GM12878 (cell line): ENCODE results near the gene HLA-G. TPM values are rescaled to one million over a fixed set of nuclear protein-coding genes. Genes with fewer than 3 reads are reported as not detected.

Source experiments
- ATAC-seq: fragments of 200-7000 bp; cut with Tn5 transposase; 3 replicates; pipeline ENCODE4 v1.9.1; 2020; ENCODE audit warnings: mild to moderate bottlenecking, moderate library complexity
- BruUV-seq: library from RNA; stranded (reverse); fragments of 400-500 nt; replicated peaks from 2 replicates; lab custom pipeline; 2021; lab: Mats Ljungman, UMichigan
- CTCF ChIA-PET: fragments of 300-600 bp; sonication (Branson Sonifier 250); formaldehyde crosslinking; extraction: SDS; loops from one replicate; lab custom pipeline; 2021; ENCODE audit warnings: inconsistent platforms; lab: Yijun Ruan, JAX
- POLR2A ChIA-PET: fragments of 350-600 bp; formaldehyde crosslinking; extraction: SDS; loops from one replicate; lab custom pipeline; 2021; ENCODE audit warnings: inconsistent platforms; lab: Charles Lee
- RAD21 ChIA-PET: fragments of 300-600 bp; sonication (Branson Sonifier 250); formaldehyde crosslinking; loops from one replicate; lab custom pipeline; 2023; ENCODE audit warnings: antibody characterized with exemption; ENCODE audit not compliant: unreplicated experiment; lab: Charles Lee
- SMC1A ChIA-PET: fragments of 300-600 bp; sonication (Branson Sonifier 250); formaldehyde crosslinking; loops from one replicate; lab custom pipeline; 2023; ENCODE audit not compliant: unreplicated experiment, uncharacterized antibody; lab: Charles Lee
- DNase-seq: peaks from one replicate; pipeline ENCODE4 v3.0.0-alpha.2; 2011; ENCODE audit warnings: low read depth, low spot score
- FAIRE-seq: peaks from 3 replicates; lab custom pipeline; 2011; peaks lifted over from hg19 to GRCh38; lab: Jason Lieb, UNC
- H2AFZ ChIP-seq: 2 replicates; pipeline ENCODE4 v1.6.0; 2011; ENCODE audit warnings: low read depth, low read length, control low read depth; ENCODE audit not compliant: control insufficient read depth
- H3K27ac ChIP-seq: 2 replicates; pipeline ENCODE4 v1.5.1; 2011; ENCODE audit warnings: control low read depth; ENCODE audit not compliant: control insufficient read depth, insufficient read depth
- H3K27me3 ChIP-seq, 2 experiments: replicated peaks in 1 of 2; 2 replicates each; pipeline versions ENCODE4 v1.6.0 to v1.6.1; 2011; ENCODE audit warnings: low read length in 1 of 2; ENCODE audit not compliant: control insufficient read depth in 2 of 2, insufficient read depth in 2 of 2
- H3K36me3 ChIP-seq, 2 experiments: 2 replicates each; pipeline ENCODE4 v1.5.1; 2011; ENCODE audit warnings: low read length in 1 of 2; ENCODE audit not compliant: control insufficient read depth in 2 of 2, insufficient read depth in 2 of 2
- H3K4me1 ChIP-seq: 2 replicates; pipeline ENCODE4 v1.6.1; 2011; ENCODE audit warnings: mild to moderate bottlenecking, low read length, moderate library complexity, mixed read lengths; ENCODE audit not compliant: control insufficient read depth, insufficient read depth
- H3K4me2 ChIP-seq: 2 replicates; pipeline ENCODE4 v1.6.0; 2011; ENCODE audit warnings: control low read depth; ENCODE audit not compliant: control insufficient read depth, insufficient read depth
- H3K4me3 ChIP-seq: fragments of 200-600 bp; sonication (generic); 2 replicates; pipeline ENCODE4 v1.5.1; 2016
- H3K79me2 ChIP-seq: 2 replicates; pipeline ENCODE4 v1.6.0; 2011; ENCODE audit warnings: low read length; ENCODE audit not compliant: control insufficient read depth, insufficient read depth
- H3K9ac ChIP-seq: 2 replicates; pipeline ENCODE4 v1.8.0; 2011; ENCODE audit warnings: low read length, control low read depth, mixed read lengths; ENCODE audit not compliant: control insufficient read depth, insufficient read depth
- H3K9me3 ChIP-seq: replicated peaks from 3 replicates; pipeline ENCODE4 v1.5.1; 2011; ENCODE audit warnings: mild to moderate bottlenecking, low read length; ENCODE audit not compliant: control insufficient read depth, insufficient read depth
- H4K20me1 ChIP-seq: 2 replicates; pipeline ENCODE4 v1.6.0; 2011; ENCODE audit not compliant: control insufficient read depth, insufficient read depth
- BHLHE40 ChIP-seq, 2 experiments: fragments of 450-650 bp in 1 of 2; IDR thresholded peaks; 2 replicates each; pipeline ENCODE4 v1.6.1; 2011 to 2017; ENCODE audit warnings: low read depth in 2 of 2, borderline replicate concordance in 1 of 2, improper control_type of control experiment in 1 of 2, low read length in 1 of 2, mild to moderate bottlenecking in 1 of 2
- BMI1 ChIP-seq: fragments of 450-650 bp; IDR thresholded peaks from 2 replicates; pipeline ENCODE4 v1.6.1; 2016; ENCODE audit warnings: mild to moderate bottlenecking, moderate library complexity, borderline replicate concordance
- CBX3 ChIP-seq: fragments of 200-600 bp; sonication (generic); IDR thresholded peaks from 2 replicates; pipeline ENCODE4 v1.6.1; 2016; ENCODE audit warnings: low read depth, borderline replicate concordance
- IRF4 ChIP-seq: IDR thresholded peaks from 2 replicates; pipeline ENCODE4 v1.6.1; 2011; ENCODE audit warnings: low read depth, low read length
- MTA3 ChIP-seq: IDR thresholded peaks from 2 replicates; pipeline ENCODE4 v1.6.1; 2012; ENCODE audit warnings: low read length, inconsistent platforms, borderline replicate concordance
- NFIC ChIP-seq: IDR thresholded peaks from 2 replicates; pipeline ENCODE4 v1.6.1; 2012; ENCODE audit warnings: low read depth, mild to moderate bottlenecking, inconsistent platforms, low read length, moderate library complexity
- NFXL1 ChIP-seq: fragments of 450-650 bp; IDR thresholded peaks from 2 replicates; pipeline ENCODE4 v1.6.1; 2017; ENCODE audit warnings: antibody characterized with exemption, mild to moderate bottlenecking, borderline replicate concordance
- RAD21 ChIP-seq: IDR thresholded peaks from 2 replicates; pipeline ENCODE4 v1.6.1; 2011; ENCODE audit warnings: mild to moderate bottlenecking, low read depth, low read length, moderate library complexity; ENCODE audit not compliant: insufficient read depth
- RB1 ChIP-seq: fragments of 450-650 bp; formaldehyde crosslinking; IDR thresholded peaks from 2 replicates; pipeline ENCODE4 v1.6.1; 2017; ENCODE audit warnings: mild to moderate bottlenecking, borderline replicate concordance
- SMC3 ChIP-seq: IDR thresholded peaks from 2 replicates; pipeline ENCODE4 v1.6.1; 2011; ENCODE audit warnings: low read length, improper control_type of control experiment, borderline replicate concordance
- SP1 ChIP-seq: IDR thresholded peaks from one replicate; pipeline ENCODE4 v1.6.1; 2011; ENCODE audit warnings: low read depth, low read length
- STAT1 ChIP-seq: fragments of 450-650 bp; conservative IDR thresholded peaks from 2 replicates; pipeline ENCODE4 v1.6.1; 2014; ENCODE audit warnings: antibody characterized with exemption, mild to moderate bottlenecking
- YY1 ChIP-seq: IDR thresholded peaks from 2 replicates; pipeline ENCODE4 v1.6.1; 2011; ENCODE audit warnings: low read depth, mild to moderate bottlenecking, low read length
- ZNF274 ChIP-seq: IDR thresholded peaks from one replicate; pipeline ENCODE4 v1.8.0; 2011; ENCODE audit not compliant: insufficient read length, insufficient read depth
- whole genome bisulfite sequencing: methylation state at CpG from one replicate; pipeline ENCODE4 v1.1.6; 2016; ENCODE audit warnings: low lambda C conversion rate; ENCODE audit not compliant: insufficient replicate concordance, insufficient coverage; ENCODE audit errors: missing lambda C conversion rate; 5-methylcytosine and 5-hydroxymethylcytosine counted together
- in situ Hi-C: fragments of 300-500 bp; cut with MboI; formaldehyde crosslinking; loops from 9 replicates; pipeline ENCODE4 v1.14.3; 2018; ENCODE audit warnings: mixed read lengths
- intact Hi-C: fragments of 100-400 bp; cut with micrococcal nuclease; formaldehyde crosslinking; loops from one replicate; pipeline ENCODE4 v1.14.2; 2022; ENCODE audit not compliant: unreplicated experiment
- polyA plus RNA-seq, 11 experiments: library from polyadenylated mRNA; depleted of rRNA in 4 of 11; unstranded in 6 of 11; stranded (reverse) in 5 of 11; fragments of >200 nt; fragmentation: Nextera tagmentation in 4 of 11; fragmentation: Illumina TruSeq in 1 of 11; extraction: Ambion mirVana in 4 of 11; extraction: Trizol in 1 of 11; gene quantifications; 1 replicate in 1 of 11; 2 replicates in 10 of 11; pipeline versions ENCODE4 v1.2.1 to v1.2.3, GENCODE V29; 2011 to 2016; ENCODE audit warnings: inconsistent platforms in 2 of 11, missing spikeins in 2 of 11, low read depth in 1 of 11
- total RNA-seq, 4 experiments: library from RNA; depleted of rRNA in 3 of 4; stranded (reverse); fragments of >200 nt in 3 of 4; fragmentation: Illumina TruSeq in 1 of 4; extraction: Trizol in 1 of 4; gene quantifications; 2 replicates each; pipeline versions ENCODE4 v1.2.1 to v1.2.3, GENCODE V29; 2013 to 2021
- TF ChIP-seq, protein P1 (sequence below): fragments of 450-650 bp; IDR thresholded peaks from 2 replicates; pipeline ENCODE4 v1.6.1; 2016; ENCODE audit warnings: mild to moderate bottlenecking
- TF ChIP-seq, protein P2 (sequence below): fragments of 450-650 bp; IDR thresholded peaks from 2 replicates; pipeline ENCODE4 v1.6.1; 2016; ENCODE audit warnings: mild to moderate bottlenecking
- TF ChIP-seq, protein P3 (sequence below): IDR thresholded peaks from 2 replicates; pipeline ENCODE4 v1.6.1; 2012; ENCODE audit warnings: low read depth, low read length, improper control_type of control experiment

Gene HLA-G
- total and polyA plus RNA-seq, 10 of the 15 experiments (the other 5 are each of a cell fraction or from before 2014, with no cell fraction given), result 0.10 to 2.9 (median 1.3) TPM; not detected in 5

DNA sequence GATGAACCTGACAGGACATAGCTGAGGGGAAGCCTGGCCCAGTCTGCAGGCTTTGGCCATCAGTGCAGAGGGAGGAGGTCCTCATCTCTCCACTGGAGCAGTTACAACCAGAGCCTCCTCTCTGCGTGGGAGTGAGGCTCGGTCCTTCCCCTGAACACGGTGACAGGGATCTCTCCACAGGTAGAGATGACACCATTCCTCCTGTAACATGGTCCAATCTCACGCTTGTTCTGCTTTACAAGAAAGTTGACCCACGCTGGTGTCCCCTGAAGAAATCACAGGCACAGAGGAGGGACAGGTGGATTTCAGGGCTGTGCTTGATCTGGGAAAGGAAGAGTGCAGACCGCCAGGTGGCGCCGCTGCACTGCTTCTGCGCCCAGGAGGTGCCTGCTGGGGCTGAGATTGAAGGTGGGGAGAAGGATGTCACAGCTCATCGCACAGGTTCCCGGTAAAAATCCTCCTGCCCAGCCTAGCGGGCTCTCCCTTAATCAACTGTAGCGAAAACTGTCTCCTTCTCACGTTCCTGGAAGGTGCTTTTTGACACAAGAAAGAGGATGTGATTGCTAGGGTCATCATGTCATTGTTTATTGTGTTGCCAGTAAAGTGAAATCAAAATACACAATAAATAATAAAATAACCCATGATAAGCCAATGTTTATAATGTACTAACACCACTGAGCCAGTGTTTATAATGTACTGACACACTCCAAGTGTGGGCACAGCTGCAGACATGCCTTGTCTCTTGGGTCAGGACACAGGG is 20.4 kb downstream of the HLA-G start:
- no peak overlapping the region for H2AFZ ChIP-seq
- TF ChIP-seq CBX3 (no peak), MTA3 (no peak), BMI1 (no peak), NFIC (no peak), BHLHE40 (IDR thresholded peaks at IDR 0.05; ENCODE audit: borderline replicate concordance in 1 of 2, low read depth in 2 of 2, low read length in 1 of 2) (no peak), RAD21 (peak; percentile 99), SMC3 (peak; percentile 100), RB1 (peak; percentile 78; the same call in 1 of the 2 replicates), ZNF274 (no peak), NFXL1 (no peak), SP1 (peak; percentile 22), YY1 (peak; percentile 65; the same call in 1 of the 2 replicates), IRF4 (0 out of 2 replicates have a peak, but pooled peaks have one; percentile 48), STAT1 (0 out of 2 replicates have a peak, but pooled peaks have one; percentile 38)
- TF ChIP-seq, protein P1, sequence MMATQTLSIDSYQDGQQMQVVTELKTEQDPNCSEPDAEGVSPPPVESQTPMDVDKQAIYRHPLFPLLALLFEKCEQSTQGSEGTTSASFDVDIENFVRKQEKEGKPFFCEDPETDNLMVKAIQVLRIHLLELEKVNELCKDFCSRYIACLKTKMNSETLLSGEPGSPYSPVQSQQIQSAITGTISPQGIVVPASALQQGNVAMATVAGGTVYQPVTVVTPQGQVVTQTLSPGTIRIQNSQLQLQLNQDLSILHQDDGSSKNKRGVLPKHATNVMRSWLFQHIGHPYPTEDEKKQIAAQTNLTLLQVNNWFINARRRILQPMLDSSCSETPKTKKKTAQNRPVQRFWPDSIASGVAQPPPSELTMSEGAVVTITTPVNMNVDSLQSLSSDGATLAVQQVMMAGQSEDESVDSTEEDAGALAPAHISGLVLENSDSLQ, result 0 out of 2 replicates have a peak, but pooled peaks have one; percentile 8
- TF ChIP-seq, protein P2, sequence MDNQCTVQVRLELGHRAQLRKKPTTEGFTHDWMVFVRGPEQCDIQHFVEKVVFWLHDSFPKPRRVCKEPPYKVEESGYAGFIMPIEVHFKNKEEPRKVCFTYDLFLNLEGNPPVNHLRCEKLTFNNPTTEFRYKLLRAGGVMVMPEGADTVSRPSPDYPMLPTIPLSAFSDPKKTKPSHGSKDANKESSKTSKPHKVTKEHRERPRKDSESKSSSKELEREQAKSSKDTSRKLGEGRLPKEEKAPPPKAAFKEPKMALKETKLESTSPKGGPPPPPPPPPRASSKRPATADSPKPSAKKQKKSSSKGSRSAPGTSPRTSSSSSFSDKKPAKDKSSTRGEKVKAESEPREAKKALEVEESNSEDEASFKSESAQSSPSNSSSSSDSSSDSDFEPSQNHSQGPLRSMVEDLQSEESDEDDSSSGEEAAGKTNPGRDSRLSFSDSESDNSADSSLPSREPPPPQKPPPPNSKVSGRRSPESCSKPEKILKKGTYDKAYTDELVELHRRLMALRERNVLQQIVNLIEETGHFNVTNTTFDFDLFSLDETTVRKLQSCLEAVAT, result 0 out of 2 replicates have a peak, but pooled peaks have one; percentile 19
- TF ChIP-seq, protein P3, sequence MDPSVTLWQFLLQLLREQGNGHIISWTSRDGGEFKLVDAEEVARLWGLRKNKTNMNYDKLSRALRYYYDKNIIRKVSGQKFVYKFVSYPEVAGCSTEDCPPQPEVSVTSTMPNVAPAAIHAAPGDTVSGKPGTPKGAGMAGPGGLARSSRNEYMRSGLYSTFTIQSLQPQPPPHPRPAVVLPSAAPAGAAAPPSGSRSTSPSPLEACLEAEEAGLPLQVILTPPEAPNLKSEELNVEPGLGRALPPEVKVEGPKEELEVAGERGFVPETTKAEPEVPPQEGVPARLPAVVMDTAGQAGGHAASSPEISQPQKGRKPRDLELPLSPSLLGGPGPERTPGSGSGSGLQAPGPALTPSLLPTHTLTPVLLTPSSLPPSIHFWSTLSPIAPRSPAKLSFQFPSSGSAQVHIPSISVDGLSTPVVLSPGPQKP, result 0 out of 2 replicates have a peak, but pooled peaks have one; percentile 20

More for the DNA sequence above, 20.4 kb downstream of the HLA-G start:
- POLR2A ChIA-PET, result interaction anchor here (1.0 kb wide), 1 partner anchor 120 kb away, joined by 5 read pairs; no protein-coding TSS in a partner anchor
- Histone ChIP-seq H3K9me3 (no peaks in the 10 kb centered on the region; the same call in 2 of the 3 replicates), H3K4me3 (no peak overlapping the region), H3K27ac (no peak overlapping the region), H3K27me3 (peaks cover 3 to 5% of the 10 kb centered on the region in 2 experiments; a peak in 2 of 4 replicates), H4K20me1 (no peaks in the 10 kb centered on the region), H3K36me3 (no peaks in the 10 kb centered on the region), H3K9ac (no peak overlapping the region), H3K4me2 (no peak overlapping the region), H3K79me2 (no peaks in the 10 kb centered on the region), H3K4me1 (no peaks in the 10 kb centered on the region)
- 8% methylated on average over 14 of the region's 14 CpGs for WGBS
- SMC1A ChIA-PET, result interaction anchor here (0.6 to 2.7 kb wide), 17 partner anchors 15 to 212 kb away, joined by 3 to 35 read pairs (median 4); partner anchors contain the start of gene HLA-A
- intact Hi-C loops (loop anchor here (1.0 to 5.0 kb wide), 3 partner anchors 119 to 324 kb away; no protein-coding TSS in a partner anchor), in situ Hi-C loops (loop anchor here (5.0 kb wide), 1 partner anchor 159 kb away; no protein-coding TSS in a partner anchor)
- ATAC-seq (peak; percentile 96), FAIRE-seq (peak; percentile 88), DNase-seq (peak; percentile 25)
- RAD21 ChIA-PET, result interaction anchor here (0.8 to 2.7 kb wide), 8 partner anchors 10 to 255 kb away, joined by 3 to 25 read pairs (median 4); no protein-coding TSS in a partner anchor
- BruUV-seq, result no TSS peak
- CTCF ChIA-PET, result interaction anchor here (0.5 to 2.8 kb wide), 25 partner anchors 8 to 985 kb away, joined by 3 to 71 read pairs (median 3); no protein-coding TSS in a partner anchor
